Renal cortex interstitium (tissue), 11 donors: ENCODE measurements around the gene UVSSA. TPM values are rescaled to one million over a fixed set of nuclear protein-coding genes. Genes with fewer than 3 reads are reported as not detected.
"Not testable (repeated sequence)": the region's sequence is repeated elsewhere in the genome, so short reads cannot be mapped to it uniquely, and the experiment has no call there.

Experiments
- DNase-seq, 11 donors: peaks; one replicate each; pipeline ENCODE4 v3.0.0-alpha.2; 2013; ENCODE audit warnings: low read depth in 9 of 11, low spot score in 4 of 11; ENCODE audit errors: extremely low read depth in 1 of 11
- polyA plus RNA-seq, 3 donors: library from polyadenylated mRNA; unstranded; fragments of 120-200 nt; gene quantifications; one replicate each; pipeline ENCODE4 v1.2.1, GENCODE V29; 2013; ENCODE audit not compliant: insufficient read length in 3 of 3

The UVSSA gene
- polyA plus RNA-seq, 3 donors: 8.4 to 36.6 (median 9.2) TPM

DNA sequence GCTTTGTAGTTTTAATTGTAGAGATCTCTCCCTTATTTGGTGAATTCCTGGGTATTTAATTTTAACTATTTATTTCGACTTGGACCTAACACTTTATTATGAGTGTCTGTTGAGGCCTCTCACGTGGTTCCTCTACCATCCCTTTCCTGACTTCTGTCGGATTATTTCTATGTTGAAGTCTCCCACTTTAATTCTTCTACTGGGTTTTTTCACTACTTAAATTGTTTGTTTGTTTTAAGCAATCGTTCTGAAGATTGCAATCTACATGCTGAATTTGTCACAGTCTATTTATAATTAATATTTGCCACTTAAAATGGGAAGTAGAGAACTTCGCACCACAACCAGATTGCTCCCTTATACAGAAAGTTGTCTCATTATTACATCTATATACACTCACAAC lies 80.0 kb downstream of the UVSSA start:
- DNase-seq: no peak

DNA sequence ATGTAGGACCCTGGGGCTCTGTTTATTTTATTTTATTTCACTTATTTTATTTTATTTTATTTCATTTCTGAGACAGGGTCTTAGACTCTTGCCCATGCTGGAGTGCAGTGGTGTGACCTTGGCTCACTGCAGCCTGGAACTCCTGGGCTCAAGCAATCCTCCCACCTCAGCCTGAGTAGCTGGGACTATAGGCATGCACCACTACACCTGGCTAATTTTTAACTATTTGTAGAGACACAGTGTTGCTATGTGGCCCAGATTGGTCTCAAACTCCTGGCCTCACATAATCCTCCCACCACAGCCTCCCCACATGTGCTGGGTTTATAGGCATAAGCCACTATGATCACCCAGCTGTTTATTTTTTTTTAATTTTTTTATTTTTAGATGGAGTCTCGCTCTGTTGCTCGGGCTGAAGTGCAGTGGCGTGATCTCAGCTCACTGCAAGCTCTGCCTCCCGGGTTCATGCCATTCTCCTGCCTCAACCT lies 96.7 kb downstream of the UVSSA start:
- DNase-seq: not testable (repeated sequence)

Other genes with a start within 250 kb of the UVSSA start
- gene RNF212, start 233.6 kb upstream of the UVSSA start, polyA plus RNA-seq: 10 to 100 TPM in 2 of 3 donors, 1 to 10 TPM in 1; 9.4 to 19.3 (median 10.0) TPM
- gene SPON2, start 174.6 kb upstream of the UVSSA start, polyA plus RNA-seq: 10 to 100 TPM in 1 of 3 donors, 1 to 10 TPM in 2; 5.0 to 20.7 (median 9.5) TPM
- gene CTBP1, start 98.1 kb upstream of the UVSSA start, polyA plus RNA-seq: 100 to 1,000 TPM; 113 to 174 (median 150) TPM
- gene MAEA, start 57.3 kb upstream of the UVSSA start, polyA plus RNA-seq: 10 to 100 TPM; 59.8 to 85.4 (median 73.0) TPM
- gene NKX1-1, start 59.2 kb downstream of the UVSSA start, polyA plus RNA-seq: not detected